OCI-LY7 (cell line): ENCODE measurements around the gene PPM1H. TPM values are rescaled to one million over a fixed set of nuclear protein-coding genes. Genes with fewer than 3 reads are reported as not detected.
"Not testable (repeated sequence)": the region's sequence is repeated elsewhere in the genome, so short reads cannot be mapped to it uniquely, and the experiment has no call there.

Source experiments
- BruUV-seq: library from RNA; stranded (reverse); fragments of 400-500 nt; replicated peaks from 2 replicates; lab custom pipeline; 2021; lab: Mats Ljungman, UMichigan
- CTCF ChIA-PET: fragments of 300-600 bp; sonication (Branson Sonifier 250); formaldehyde crosslinking; loops from one replicate; lab custom pipeline; 2022; ENCODE audit warnings: antibody characterized with exemption; ENCODE audit not compliant: unreplicated experiment; lab: Charles Lee
- POLR2A ChIA-PET: fragments of 300-600 bp; sonication (Branson Sonifier 250); formaldehyde crosslinking; loops from one replicate; lab custom pipeline; 2022; ENCODE audit warnings: antibody characterized with exemption; lab: Charles Lee
- DNase-seq: peaks from one replicate; pipeline ENCODE4 v3.0.0-alpha.2; 2015; ENCODE audit warnings: low spot score
- H2AFZ ChIP-seq: fragments of 200-600 bp; sonication (generic), shearing (Covaris generic); 2 replicates; pipeline ENCODE4 v1.6.1; 2014; ENCODE audit warnings: mild to moderate bottlenecking, antibody characterized with exemption, low read length, moderate library complexity
- H3K27ac ChIP-seq: fragments of 200-600 bp; sonication (generic); 2 replicates; pipeline ENCODE4 v1.5.1; 2014; ENCODE audit warnings: mixed run types, low read depth, mild to moderate bottlenecking, moderate library complexity, low read length, inconsistent platforms; ENCODE audit not compliant: poor library complexity, severe bottlenecking
- H3K36me3 ChIP-seq: fragments of 200-600 bp; sonication (generic); 2 replicates; pipeline ENCODE4 v1.6.1; 2014; ENCODE audit warnings: mild to moderate bottlenecking, antibody characterized with exemption, low read length, moderate library complexity, mixed read lengths; ENCODE audit not compliant: insufficient read depth
- H3K4me1 ChIP-seq: fragments of 200-600 bp; sonication (generic); 2 replicates; pipeline ENCODE4 v1.5.1; 2014; ENCODE audit warnings: mild to moderate bottlenecking, low read length; ENCODE audit not compliant: insufficient read depth, poor library complexity, severe bottlenecking
- H3K4me2 ChIP-seq: fragments of 200-600 bp; sonication (generic); 2 replicates; pipeline ENCODE4 v1.6.1; 2014; ENCODE audit warnings: mild to moderate bottlenecking, low read length
- H3K4me3 ChIP-seq: fragments of 200-600 bp; sonication (generic); 2 replicates; pipeline ENCODE4 v1.5.1; 2014; ENCODE audit warnings: mild to moderate bottlenecking, low read depth, low read length; ENCODE audit not compliant: poor library complexity, severe bottlenecking
- H3K79me2 ChIP-seq: fragments of 200-600 bp; sonication (generic); 2 replicates; pipeline ENCODE4 v1.6.1; 2016; ENCODE audit warnings: low read depth, mild to moderate bottlenecking, low read length, moderate library complexity, mixed read lengths; ENCODE audit not compliant: insufficient read depth
- H3K9me2 ChIP-seq: fragments of 200-600 bp; sonication (generic); 2 replicates; pipeline ENCODE4 v1.6.1; 2016; ENCODE audit warnings: mild to moderate bottlenecking, low read length, mixed read lengths; ENCODE audit not compliant: insufficient read depth
- H3K9me3 ChIP-seq: fragments of 200-600 bp; sonication (generic); 2 replicates; pipeline ENCODE4 v1.6.1; 2014; ENCODE audit warnings: mild to moderate bottlenecking, mixed run types, low read length, mixed read lengths
- H4K20me1 ChIP-seq: fragments of 200-600 bp; sonication (generic); 2 replicates; pipeline ENCODE4 v1.6.1; 2014; ENCODE audit warnings: mild to moderate bottlenecking, antibody characterized with exemption, low read length, moderate library complexity, mixed read lengths; ENCODE audit not compliant: insufficient read depth
- CTCF ChIP-seq: fragments of 200-600 bp; sonication (generic); conservative IDR thresholded peaks from 2 replicates; pipeline ENCODE4 v1.5.1; 2014; ENCODE audit warnings: mild to moderate bottlenecking, antibody characterized with exemption, low read length, moderate library complexity, mixed read lengths
- EZH2phosphoT487 ChIP-seq: fragments of 200-600 bp; sonication (generic); IDR thresholded peaks from 2 replicates; pipeline ENCODE4 v1.6.1; 2018; ENCODE audit warnings: low read depth, borderline replicate concordance, mild to moderate bottlenecking, mixed run types, antibody characterized with exemption, low read length, moderate library complexity, mixed read lengths
- intact Hi-C: fragments of 100-400 bp; cut with micrococcal nuclease; formaldehyde crosslinking; loops from one replicate; pipeline ENCODE4 v1.10.0; 2022; ENCODE audit not compliant: unreplicated experiment
- total RNA-seq, 2 experiments: library from RNA; depleted of rRNA in 1 of 2; stranded (reverse); fragments of >200 nt in 1 of 2; shearing (Covaris generic) in 1 of 2; gene quantifications; 2 replicates each; pipeline ENCODE4 v1.2.3, GENCODE V29; 2014 to 2022

PPM1H gene
- total RNA-seq, 2 experiments from 2014 or later = 2.0 to 3.4 TPM

- intact Hi-C loops = no loop called here
- TF ChIP-seq EZH2phosphoT487 (no peak), CTCF (peak; percentile 87)
- H3K4me3 ChIP-seq = no peak overlapping the region
- peak overlapping the region; percentile 27; the same call in 1 of the 2 replicates for H2AFZ ChIP-seq
- no peaks in the 10 kb centered on the region for H3K4me1 ChIP-seq
- H3K27ac ChIP-seq = no peak overlapping the region
- BruUV-seq = no TSS peak
- POLR2A ChIA-PET = interaction anchor here (0.7 to 1.1 kb wide), 3 partner anchors 27 to 161 kb away, joined by 3 read pairs; no protein-coding TSS in a partner anchor
- peak; percentile 61 for DNase-seq
- H3K9me2 ChIP-seq = no peaks in the 10 kb centered on the region
- no peaks in the 10 kb centered on the region for H3K79me2 ChIP-seq
- CTCF ChIA-PET = interaction anchor here (0.7 kb wide), 1 partner anchor 13 kb away, joined by 4 read pairs; no protein-coding TSS in a partner anchor
- peak overlapping the region; percentile 18; the same call in 1 of the 2 replicates for H3K4me2 ChIP-seq
- no peaks in the 10 kb centered on the region for H3K9me3 ChIP-seq
- no peaks in the 10 kb centered on the region for H4K20me1 ChIP-seq
- H3K36me3 ChIP-seq = no peaks in the 10 kb centered on the region
These were observed 121.7 kb downstream of the PPM1H start for GRCh38 chr12:62813031-62813829.

GRCh38 chr12:62811481-62811880 lies 123.5 kb downstream of the PPM1H start:
- H3K4me3 ChIP-seq, H3K36me3 ChIP-seq, H3K4me2 ChIP-seq, CTCF ChIA-PET, H3K9me3 ChIP-seq, H3K27ac ChIP-seq, H3K9me2 ChIP-seq, BruUV-seq, H2AFZ ChIP-seq, H3K79me2 ChIP-seq, intact Hi-C loops, DNase-seq, H3K4me1 ChIP-seq, H4K20me1 ChIP-seq: not testable (repeated sequence)
- POLR2A ChIA-PET = interaction anchor here (0.6 kb wide), 1 partner anchor 63 kb away, joined by 3 read pairs; no protein-coding TSS in a partner anchor

- intact Hi-C loops = no loop called here
- TF ChIP-seq EZH2phosphoT487 (no peak), CTCF (no peak)
- no peaks in the 10 kb centered on the region for H3K79me2 ChIP-seq
- no TSS peak for BruUV-seq
- no peak overlapping the region for H3K4me2 ChIP-seq
- no peak overlapping the region for H3K27ac ChIP-seq
- CTCF ChIA-PET = no interaction called here
- no peak for DNase-seq
- no peak overlapping the region for H2AFZ ChIP-seq
- H3K9me2 ChIP-seq = no peaks in the 10 kb centered on the region
- no peaks in the 10 kb centered on the region for H3K4me1 ChIP-seq
- no peaks in the 10 kb centered on the region for H4K20me1 ChIP-seq
- no peak overlapping the region for H3K4me3 ChIP-seq
- no peaks in the 10 kb centered on the region for H3K9me3 ChIP-seq
- POLR2A ChIA-PET = no interaction called here
- no peaks in the 10 kb centered on the region for H3K36me3 ChIP-seq
These were observed 126.6 kb downstream of the PPM1H start for GRCh38 chr12:62808166-62808879.
